Measurements from ENCODE around the gene MRC2. TPM values are rescaled to one million over a fixed set of nuclear protein-coding genes. Genes with fewer than 3 reads are reported as not detected.

MRC2 gene
- total and polyA plus RNA-seq, 2 of the 13 experiments (the other 11 are each of a cell fraction or from before 2014, with no cell fraction given) = not detected

- TF ChIP-seq KDM5B (CRISPR knock-in tag; IDR thresholded peaks at IDR 0.05; ENCODE audit: borderline replicate concordance) (no peak), NFYB (CRISPR knock-in tag; IDR thresholded peaks at IDR 0.05) (peak; percentile 74), XBP1 (CRISPR knock-in tag; IDR thresholded peaks at IDR 0.05) (no peak), REL (CRISPR knock-in tag; conservative IDR thresholded peaks at IDR 0.05) (no peak), SP140L (CRISPR knock-in tag; IDR thresholded peaks at IDR 0.05; ENCODE audit: borderline replicate concordance) (no peak), JARID2 (CRISPR knock-in tag; IDR thresholded peaks at IDR 0.05; ENCODE audit: insufficient replicate concordance) (no peak), ZNF256 (CRISPR knock-in tag; conservative IDR thresholded peaks at IDR 0.05) (no peak), NFYC (CRISPR knock-in tag; IDR thresholded peaks at IDR 0.05) (peak; percentile 76), ZSCAN9 (CRISPR knock-in tag; IDR thresholded peaks at IDR 0.05; ENCODE audit: borderline replicate concordance) (no peak), ZNF331 (CRISPR knock-in tag; IDR thresholded peaks at IDR 0.05) (no peak)
- TF ChIP-seq, protein P1, sequence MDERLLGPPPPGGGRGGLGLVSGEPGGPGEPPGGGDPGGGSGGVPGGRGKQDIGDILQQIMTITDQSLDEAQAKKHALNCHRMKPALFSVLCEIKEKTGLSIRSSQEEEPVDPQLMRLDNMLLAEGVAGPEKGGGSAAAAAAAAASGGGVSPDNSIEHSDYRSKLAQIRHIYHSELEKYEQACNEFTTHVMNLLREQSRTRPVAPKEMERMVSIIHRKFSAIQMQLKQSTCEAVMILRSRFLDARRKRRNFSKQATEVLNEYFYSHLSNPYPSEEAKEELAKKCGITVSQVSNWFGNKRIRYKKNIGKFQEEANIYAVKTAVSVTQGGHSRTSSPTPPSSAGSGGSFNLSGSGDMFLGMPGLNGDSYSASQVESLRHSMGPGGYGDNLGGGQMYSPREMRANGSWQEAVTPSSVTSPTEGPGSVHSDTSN (CRISPR knock-in tag; IDR thresholded peaks at IDR 0.05) = peak; percentile 79
These were observed 42.8 kb downstream of the MRC2 start (continued) for GRCh38 chr17:62670202-62670821.

- DNase-seq (ENCODE audit: low spot score) (peak; percentile 36), ATAC-seq (peak; percentile 62), FAIRE-seq (no peak)
- H3K9me3 ChIP-seq (ENCODE audit: low read length) = no peaks in the 10 kb centered on the region
- no peak overlapping the region for H2AFZ ChIP-seq (ENCODE audit: low read length)
- H3K4me3 ChIP-seq (replicated peaks in 1 of 3; ENCODE audit: insufficient read depth in 1 of 3, low read depth in 2 of 3, low read length in 3 of 3) = no peak overlapping the region; a peak in 1 of 6 replicates
- no peaks in the 10 kb centered on the region for H3K36me3 ChIP-seq (replicated peaks in 1 of 2; ENCODE audit: control insufficient read depth in 1 of 2, insufficient read depth in 2 of 2, low read length in 2 of 2)
- POLR2A ChIA-PET = no interaction called here
- H3K4me2 ChIP-seq (ENCODE audit: low read depth, low read length) = no peak overlapping the region
- H3K27me3 ChIP-seq (ENCODE audit: control insufficient read depth in 1 of 2, insufficient read depth in 2 of 2, low read length in 2 of 2) = peaks cover 7 to 46% of the 10 kb centered on the region in 2 experiments; a peak in 3 of 5 replicates
- WGBS (ENCODE audit: low lambda C conversion rate) = 16% methylated on average over 5 of the region's 14 CpGs
- CTCF ChIA-PET (ENCODE audit: low intra/inter-chr PET ratio, low total read pairs) = interaction anchor here (2.0 kb wide), 1 partner anchor 297 kb away, joined by 17 read pairs; no protein-coding TSS in a partner anchor
- H3K79me2 ChIP-seq (ENCODE audit: insufficient read depth, low read length) = no peaks in the 10 kb centered on the region
- intact Hi-C loops (cut with micrococcal nuclease; ENCODE audit: unreplicated experiment) = no loop called here
- no peak overlapping the region for H3K27ac ChIP-seq (ENCODE audit: extremely low read length, insufficient read depth, low read length)
- no peaks in the 10 kb centered on the region for H4K20me1 ChIP-seq (ENCODE audit: insufficient read depth, low read length)
- no TSS peak for BruUV-seq (replicated peaks)
- H3K4me1 ChIP-seq (ENCODE audit: insufficient read depth, low read length) = peaks cover 5% of the 10 kb centered on the region; the same call in 1 of the 2 replicates
- H3K9ac ChIP-seq (ENCODE audit: insufficient read depth, low read depth, low read length) = no peak overlapping the region
- in situ Hi-C loops (cut with HindIII; ENCODE audit: extremely low pct_ligation_motif_present, low pct_unique_long_range_greater_than_20kb) = no loop called here
- no peak for TF ChIP-seq NCOR1 (IDR thresholded peaks at IDR 0.05; ENCODE audit: borderline replicate concordance, low read length)
- TF ChIP-seq ZIK1 (CRISPR knock-in tag; IDR thresholded peaks at IDR 0.05; ENCODE audit: borderline replicate concordance, low read depth) = no peak
- TF ChIP-seq ZHX2 (IDR thresholded peaks at IDR 0.05; ENCODE audit: low read depth) = no peak
- TF ChIP-seq ZHX2 (CRISPR knock-in tag; IDR thresholded peaks at IDR 0.05; ENCODE audit: borderline replicate concordance) = no peak
- TF ChIP-seq SIX4 (CRISPR knock-in tag; IDR thresholded peaks at IDR 0.05) = no peak
- TF ChIP-seq, protein P2, sequence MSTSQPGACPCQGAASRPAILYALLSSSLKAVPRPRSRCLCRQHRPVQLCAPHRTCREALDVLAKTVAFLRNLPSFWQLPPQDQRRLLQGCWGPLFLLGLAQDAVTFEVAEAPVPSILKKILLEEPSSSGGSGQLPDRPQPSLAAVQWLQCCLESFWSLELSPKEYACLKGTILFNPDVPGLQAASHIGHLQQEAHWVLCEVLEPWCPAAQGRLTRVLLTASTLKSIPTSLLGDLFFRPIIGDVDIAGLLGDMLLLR (CRISPR knock-in tag; IDR thresholded peaks at IDR 0.05) = no peak
- no peak for TF ChIP-seq GTF3A (CRISPR knock-in tag; conservative IDR thresholded peaks at IDR 0.05)
These were observed 44.1 kb downstream of the MRC2 start for GRCh38 chr17:62671553-62671952.

Data from HepG2 (cell line).